T follicular helper cell (primary cell): ENCODE measurements around the gene RNF17.
"Not testable (repeated sequence)": the region's sequence is repeated elsewhere in the genome, so short reads cannot be mapped to it uniquely, and the experiment has no call there.

ENCODE experiments used
- DNase-seq: peaks from one replicate; pipeline ENCODE4 v3.0.0-alpha.2; 2020; ENCODE audit warnings: low read depth
- total RNA-seq, 2 experiments: gene quantifications; one replicate each; lab custom pipeline; 2026; lab: John Stamatoyannopoulos, UW

The RNF17 gene
- total RNA-seq, result 0 reads per million in 2 experiments

- no peak for DNase-seq
Measured at GRCh38 chr13:24763596-24764275, at the start of gene RNF17. RNF17 (plus strand) TSS chr13:24764169; CDS start chr13:24764204, 35 bp downstream.

- no peak for DNase-seq
Measured at GRCh38 chr13:24716011-24716410, 48.0 kb upstream of the RNF17 start.

GRCh38 chr13:24716446-24716845 is 47.5 kb upstream of the RNF17 start:
- DNase-seq, result no peak

- DNase-seq, result no peak
Measured at GRCh38 chr13:24717217-24717616, 46.8 kb upstream of the RNF17 start.

GRCh38 chr13:24718192-24718965 is 45.6 kb upstream of the RNF17 start:
- DNase-seq, result no peak

- no peak for DNase-seq
Measured at GRCh38 chr13:24719139-24719538, 44.8 kb upstream of the RNF17 start.

GRCh38 chr13:24723206-24723605 is 40.8 kb upstream of the RNF17 start:
- DNase-seq, result no peak

GRCh38 chr13:24724714-24725113 is 39.3 kb upstream of the RNF17 start:
- no peak for DNase-seq

GRCh38 chr13:24725379-24725778 is 38.6 kb upstream of the RNF17 start:
- DNase-seq, result no peak

GRCh38 chr13:24727731-24728601 is 36.0 kb upstream of the RNF17 start:
- peak; percentile 64 for DNase-seq

GRCh38 chr13:24730873-24731567 is 32.9 kb upstream of the RNF17 start:
- DNase-seq, result not testable (repeated sequence)

- DNase-seq, result no peak
Measured at GRCh38 chr13:24734950-24735349, 29.0 kb upstream of the RNF17 start.

- DNase-seq, result no peak
Measured at GRCh38 chr13:24737042-24737441, 26.9 kb upstream of the RNF17 start.

- no peak for DNase-seq
Measured at GRCh38 chr13:24738366-24738847, 25.6 kb upstream of the RNF17 start.

GRCh38 chr13:24740014-24740890 is 23.7 kb upstream of the RNF17 start:
- DNase-seq, result no peak

GRCh38 chr13:24741016-24741662 is 22.8 kb upstream of the RNF17 start:
- no peak for DNase-seq

GRCh38 chr13:24741791-24742190 is 22.2 kb upstream of the RNF17 start:
- no peak for DNase-seq

- no peak for DNase-seq
Measured at GRCh38 chr13:24742294-24742693, 21.7 kb upstream of the RNF17 start.

- no peak for DNase-seq
Measured at GRCh38 chr13:24742977-24743376, 21.0 kb upstream of the RNF17 start.

- no peak for DNase-seq
Measured at GRCh38 chr13:24744247-24744646, 19.7 kb upstream of the RNF17 start.
